ENCODE data around the gene PTPRH.
A peak's percentile ranks its signal among the peaks of the same experiment; 100 is the strongest.
"Not testable (repeated sequence)": the region's sequence is repeated elsewhere in the genome, so short reads cannot be mapped to it uniquely, and the experiment has no call there.

PTPRH gene

DNA sequence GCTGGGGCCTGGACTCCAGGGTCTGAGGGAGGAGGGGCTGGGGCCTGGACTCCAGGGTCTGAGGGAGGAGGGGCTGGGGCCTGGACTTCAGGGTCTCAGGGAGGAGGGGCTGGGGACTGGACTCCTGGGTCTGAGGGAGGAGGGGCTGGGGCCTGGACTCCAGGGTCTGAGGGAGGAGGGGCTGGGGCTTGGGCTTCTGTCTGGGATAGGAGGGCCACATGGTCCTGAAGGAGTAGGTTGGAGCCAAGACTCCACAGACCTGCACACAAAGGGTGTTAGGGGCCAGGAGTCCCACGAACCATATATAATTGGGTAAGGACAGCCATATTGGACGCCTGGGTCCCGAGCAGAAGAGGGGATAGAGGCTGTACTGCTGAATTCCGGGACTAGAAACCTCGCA, 53.5 kb downstream of the PTPRH start:
- not testable (repeated sequence) for H3K4me1 ChIP-seq (ENCODE audit: control insufficient read depth in 1 of 2, insufficient read depth in 2 of 2, low read length in 2 of 2); H3K9ac ChIP-seq (ENCODE audit: low read length); H4K91ac ChIP-seq (ENCODE audit: low read depth, low read length); H3K27ac ChIP-seq (ENCODE audit: low read depth, low read length); DNase-seq; H3K36me3 ChIP-seq (ENCODE audit: control insufficient read depth in 1 of 2, insufficient read depth in 2 of 2, low read length in 2 of 2); H3K4me3 ChIP-seq (ENCODE audit: low read depth, low read length); H4K12ac ChIP-seq (ENCODE audit: low read depth, low read length); H3K79me1 ChIP-seq (ENCODE audit: low read length); H3K18ac ChIP-seq (ENCODE audit: low read length); H2BK120ac ChIP-seq (ENCODE audit: insufficient read depth, low read length, poor library complexity); H2BK5ac ChIP-seq (ENCODE audit: low read depth, low read length, poor library complexity); H3K23ac ChIP-seq (ENCODE audit: low read length); H3K14ac ChIP-seq (ENCODE audit: low read length); H4K8ac ChIP-seq (ENCODE audit: low read depth, low read length); H2BK12ac ChIP-seq (ENCODE audit: low read length); H2AK5ac ChIP-seq (ENCODE audit: low read length); H3K4ac ChIP-seq (ENCODE audit: low read depth, low read length); H3K79me2 ChIP-seq (ENCODE audit: control insufficient read depth, insufficient read depth, low read length, poor library complexity); H2AFZ ChIP-seq (ENCODE audit: insufficient read depth, low read length, poor library complexity)
- WGBS (ENCODE audit: extremely low coverage, insufficient coverage, insufficient read length): no CpG with 5 or more reads among the region's 5 CpGs
- Histone ChIP-seq H3K9me3 (ENCODE audit: insufficient read depth, low read depth, low read length) (peaks cover 10% of the 10 kb centered on the region), H3K4me2 (ENCODE audit: low read length) (peak overlapping the region; percentile 23), H3K27me3 (ENCODE audit: insufficient read depth, low read length) (peaks cover 15% of the 10 kb centered on the region)

DNA sequence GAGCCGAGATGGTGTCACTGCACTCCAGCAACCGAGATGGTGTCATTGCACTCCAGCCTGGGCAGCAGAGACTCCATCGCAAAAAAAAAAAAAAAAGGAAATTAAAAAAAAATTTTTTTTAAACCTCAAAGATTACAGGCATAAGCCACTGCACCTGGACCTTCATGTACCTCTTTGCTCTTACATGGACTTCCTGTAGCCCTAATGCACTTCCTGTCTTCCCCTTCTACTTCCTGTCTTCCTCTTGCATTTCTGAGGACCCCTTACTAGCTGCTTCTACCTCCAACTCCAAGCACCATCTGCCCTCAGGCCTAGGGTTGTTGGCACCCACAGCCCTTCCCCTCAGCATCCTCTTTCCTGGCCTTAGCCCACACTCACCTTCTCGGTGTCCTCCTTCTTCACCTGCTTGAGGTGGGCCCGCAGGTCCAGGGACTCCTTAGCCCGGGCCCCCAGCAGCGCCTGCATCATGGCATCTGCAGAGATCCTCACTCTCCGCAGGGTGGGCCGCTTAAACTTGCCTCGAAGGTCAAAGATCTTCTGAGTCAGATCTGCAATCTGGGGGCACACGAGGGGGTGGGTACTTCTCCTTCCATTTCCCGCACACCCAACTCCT, 55.5 kb downstream of the PTPRH start:
- Histone ChIP-seq H3K4me3 (ENCODE audit: low read depth, low read length) (no peak overlapping the region), H2BK12ac (ENCODE audit: low read length) (no peak overlapping the region), H3K79me2 (ENCODE audit: control insufficient read depth, insufficient read depth, low read length, poor library complexity) (no peaks in the 10 kb centered on the region), H3K18ac (ENCODE audit: low read length) (no peak overlapping the region), H4K12ac (ENCODE audit: low read depth, low read length) (no peak overlapping the region), H2BK5ac (ENCODE audit: low read depth, low read length, poor library complexity) (no peak overlapping the region), H4K8ac (ENCODE audit: low read depth, low read length) (no peak overlapping the region), H3K36me3 (ENCODE audit: control insufficient read depth in 1 of 2, insufficient read depth in 2 of 2, low read length in 2 of 2) (no peaks in the 10 kb centered on the region), H3K27ac (ENCODE audit: low read depth, low read length) (no peak overlapping the region), H3K14ac (ENCODE audit: low read length) (no peak overlapping the region), H3K27me3 (ENCODE audit: insufficient read depth, low read length) (peaks cover 15% of the 10 kb centered on the region), H2BK120ac (ENCODE audit: insufficient read depth, low read length, poor library complexity) (no peak overlapping the region), H4K91ac (ENCODE audit: low read depth, low read length) (no peak overlapping the region), H2AK5ac (ENCODE audit: low read length) (no peak overlapping the region), H3K4me1 (ENCODE audit: control insufficient read depth in 1 of 2, insufficient read depth in 2 of 2, low read length in 2 of 2) (peaks cover 2 to 4% of the 10 kb centered on the region in 2 experiments), H3K9me3 (ENCODE audit: insufficient read depth, low read depth, low read length) (peaks cover 10% of the 10 kb centered on the region), H3K4ac (ENCODE audit: low read depth, low read length) (no peak overlapping the region), H3K23ac (ENCODE audit: low read length) (no peak overlapping the region), H2AFZ (ENCODE audit: insufficient read depth, low read length, poor library complexity) (no peak overlapping the region), H3K4me2 (ENCODE audit: low read length) (no peak overlapping the region), H3K9ac (ENCODE audit: low read length) (no peak overlapping the region), H3K79me1 (ENCODE audit: low read length) (no peaks in the 10 kb centered on the region)
- no CpG with 5 or more reads among the region's 12 CpGs for WGBS (ENCODE audit: extremely low coverage, insufficient coverage, insufficient read length)
- DNase-seq: no peak

DNA sequence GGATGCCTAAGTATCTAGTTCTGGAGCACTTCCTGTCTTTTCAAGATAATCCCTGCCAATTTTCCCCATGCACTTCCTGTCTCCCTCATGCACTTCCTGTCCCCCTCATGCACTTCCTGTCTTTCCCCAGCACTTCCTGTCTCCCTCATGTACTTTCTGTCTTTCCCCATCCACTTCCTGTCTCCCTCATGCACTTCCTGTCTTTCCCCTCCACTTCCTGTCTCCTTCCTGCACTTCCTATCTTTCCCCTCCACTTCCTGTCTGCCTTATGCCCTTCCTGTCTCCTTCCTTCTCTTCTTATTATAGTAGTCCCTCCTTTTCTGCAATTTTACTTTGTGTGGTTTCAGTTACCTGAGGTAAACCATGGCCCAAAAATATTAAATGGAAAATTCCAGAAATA, 57.3 kb downstream of the PTPRH start:
- Histone ChIP-seq H2BK5ac (ENCODE audit: low read depth, low read length, poor library complexity) (no peak overlapping the region), H4K91ac (ENCODE audit: low read depth, low read length) (no peak overlapping the region), H2AK5ac (ENCODE audit: low read length) (no peak overlapping the region), H3K4me3 (ENCODE audit: low read depth, low read length) (no peak overlapping the region), H3K36me3 (ENCODE audit: control insufficient read depth in 1 of 2, insufficient read depth in 2 of 2, low read length in 2 of 2) (no peaks in the 10 kb centered on the region), H4K12ac (ENCODE audit: low read depth, low read length) (no peak overlapping the region), H3K27me3 (ENCODE audit: insufficient read depth, low read length) (peaks cover 12% of the 10 kb centered on the region), H2BK120ac (ENCODE audit: insufficient read depth, low read length, poor library complexity) (no peak overlapping the region), H2BK12ac (ENCODE audit: low read length) (no peak overlapping the region), H3K23ac (ENCODE audit: low read length) (no peak overlapping the region), H3K4me1 (ENCODE audit: control insufficient read depth in 1 of 2, insufficient read depth in 2 of 2, low read length in 2 of 2) (peaks cover 2 to 4% of the 10 kb centered on the region in 2 experiments), H3K9ac (ENCODE audit: low read length) (no peak overlapping the region), H3K27ac (ENCODE audit: low read depth, low read length) (no peak overlapping the region), H3K79me2 (ENCODE audit: control insufficient read depth, insufficient read depth, low read length, poor library complexity) (no peaks in the 10 kb centered on the region), H3K79me1 (ENCODE audit: low read length) (no peaks in the 10 kb centered on the region), H4K8ac (ENCODE audit: low read depth, low read length) (no peak overlapping the region), H3K4me2 (ENCODE audit: low read length) (no peak overlapping the region), H3K9me3 (ENCODE audit: insufficient read depth, low read depth, low read length) (peaks cover 10% of the 10 kb centered on the region), H2AFZ (ENCODE audit: insufficient read depth, low read length, poor library complexity) (no peak overlapping the region), H3K18ac (ENCODE audit: low read length) (no peak overlapping the region), H3K14ac (ENCODE audit: low read length) (no peak overlapping the region), H3K4ac (ENCODE audit: low read depth, low read length) (no peak overlapping the region)
- no peak for DNase-seq

GRCh38 chr19:55149078-55150003, 60.0 kb downstream of the PTPRH start, which contains the start of gene TNNT1:
Gene TNNT1, minus strand, starts transcription at chr19:55149206. Its CDS starts 2,049 bp downstream, at chr19:55147157.
- Histone ChIP-seq H4K12ac (ENCODE audit: low read depth, low read length) (no peak within 1 kb of the TSS), H3K27ac (ENCODE audit: low read depth, low read length) (no peak within 1 kb of the TSS), H2BK5ac (ENCODE audit: low read depth, low read length, poor library complexity) (no peak within 1 kb of the TSS), H3K4me2 (ENCODE audit: low read length) (no peak within 1 kb of the TSS), H4K91ac (ENCODE audit: low read depth, low read length) (no peak within 1 kb of the TSS), H3K4me1 (ENCODE audit: control insufficient read depth in 1 of 2, insufficient read depth in 2 of 2, low read length in 2 of 2) (peaks cover 2 to 9% of the 10 kb centered on the region in 2 experiments), H4K8ac (ENCODE audit: low read depth, low read length) (no peak within 1 kb of the TSS), H3K79me2 (ENCODE audit: control insufficient read depth, insufficient read depth, low read length, poor library complexity) (no peaks in the 10 kb centered on the region), H3K18ac (ENCODE audit: low read length) (no peak within 1 kb of the TSS), H2AFZ (ENCODE audit: insufficient read depth, low read length, poor library complexity) (no peak within 1 kb of the TSS), H3K9ac (ENCODE audit: low read length) (no peak within 1 kb of the TSS), H3K79me1 (ENCODE audit: low read length) (no peaks in the 10 kb centered on the region), H3K4me3 (ENCODE audit: low read depth, low read length) (no peak within 1 kb of the TSS), H3K27me3 (ENCODE audit: insufficient read depth, low read length) (no peaks in the 10 kb centered on the region), H3K4ac (ENCODE audit: low read depth, low read length) (no peak within 1 kb of the TSS), H2BK12ac (ENCODE audit: low read length) (no peak within 1 kb of the TSS), H3K36me3 (ENCODE audit: control insufficient read depth in 1 of 2, insufficient read depth in 2 of 2, low read length in 2 of 2) (no peaks in the 10 kb centered on the region), H3K14ac (ENCODE audit: low read length) (no peak within 1 kb of the TSS), H2AK5ac (ENCODE audit: low read length) (no peak within 1 kb of the TSS), H3K9me3 (ENCODE audit: insufficient read depth, low read depth, low read length) (peaks cover 2% of the 10 kb centered on the region), H3K23ac (ENCODE audit: low read length) (no peak within 1 kb of the TSS), H2BK120ac (ENCODE audit: insufficient read depth, low read length, poor library complexity) (no peak within 1 kb of the TSS)
- peak in 1 of 2 donors; percentile 35 for DNase-seq
- no CpG with 5 or more reads among the region's 18 CpGs for WGBS (ENCODE audit: extremely low coverage, insufficient coverage, insufficient read length)

Measured in trophoblast cell (in vitro differentiated cells and primary cell).